GM18867 (cell line): ENCODE data around the gene IL1R1.

ENCODE experiments used
- ATAC-seq: cut with Tn5 transposase; IDR thresholded peaks from one replicate; pipeline ENCODE4 v1.9.1; 2021; ENCODE audit warnings: mild to moderate bottlenecking, moderate library complexity; ENCODE audit not compliant: unreplicated experiment

The IL1R1 gene

DNA sequence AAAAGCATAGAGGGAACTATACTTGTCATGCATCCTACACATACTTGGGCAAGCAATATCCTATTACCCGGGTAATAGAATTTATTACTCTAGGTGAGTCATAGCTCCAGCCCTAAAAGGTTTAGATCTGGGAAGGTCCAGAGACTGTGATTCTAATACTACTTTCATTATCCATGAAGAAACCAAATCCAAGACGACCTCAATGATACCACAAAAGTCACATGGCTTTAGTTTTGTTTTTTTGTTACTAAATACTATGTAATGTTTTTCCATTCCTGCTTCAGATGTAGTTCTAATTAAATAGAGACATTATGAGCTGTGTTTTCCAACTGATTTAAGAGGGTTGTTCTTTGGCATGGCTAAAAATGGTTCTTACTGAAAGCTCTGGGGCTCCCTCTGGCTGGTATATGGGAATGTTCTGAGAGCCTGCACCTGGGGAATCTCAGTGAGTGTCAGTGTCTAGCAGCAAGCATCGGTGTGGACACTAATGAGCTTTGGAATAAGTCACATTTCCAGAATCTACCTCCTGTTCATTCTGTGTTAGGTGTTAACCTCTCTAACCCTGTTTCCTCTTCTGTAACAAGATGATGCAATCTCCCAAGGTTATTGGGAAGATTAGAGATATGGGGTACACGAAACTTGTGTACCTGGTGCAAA, 23.8 kb downstream of the IL1R1 start:
- no peak for ATAC-seq

DNA sequence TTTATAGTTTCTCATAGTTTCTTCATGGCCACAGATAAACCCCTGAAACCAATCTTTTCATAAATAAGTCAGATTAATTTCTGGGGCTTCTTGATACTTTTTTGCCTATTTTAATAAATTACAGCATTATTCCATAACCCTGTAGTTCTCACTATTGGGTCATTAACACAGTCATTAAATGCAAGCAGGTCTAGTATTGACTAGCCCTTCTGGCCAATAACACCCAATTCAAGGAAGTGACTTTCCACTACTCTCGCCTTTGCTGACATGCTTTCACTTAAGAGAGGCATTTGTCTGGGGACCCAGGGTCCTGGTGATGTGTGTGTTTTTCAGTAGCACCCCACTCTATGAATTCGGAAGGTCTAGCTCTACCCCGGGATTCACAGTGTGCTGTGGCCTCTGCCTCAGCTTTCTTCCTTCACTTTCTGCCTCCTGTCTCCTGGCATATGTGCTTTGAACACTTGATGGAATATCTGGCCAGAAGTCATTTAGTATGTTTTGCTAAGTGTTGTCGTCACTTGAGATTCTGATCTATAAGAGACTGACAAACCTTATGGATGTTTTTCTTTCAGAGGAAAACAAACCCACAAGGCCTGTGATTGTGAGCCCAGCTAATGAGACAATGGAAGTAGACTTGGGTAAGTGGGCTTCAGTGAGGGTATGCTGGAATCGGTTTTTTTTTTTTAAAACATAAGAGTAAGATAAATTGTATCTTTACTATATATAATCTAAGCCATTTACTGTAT, 25.7 kb downstream of the IL1R1 start:
- no peak for ATAC-seq

DNA sequence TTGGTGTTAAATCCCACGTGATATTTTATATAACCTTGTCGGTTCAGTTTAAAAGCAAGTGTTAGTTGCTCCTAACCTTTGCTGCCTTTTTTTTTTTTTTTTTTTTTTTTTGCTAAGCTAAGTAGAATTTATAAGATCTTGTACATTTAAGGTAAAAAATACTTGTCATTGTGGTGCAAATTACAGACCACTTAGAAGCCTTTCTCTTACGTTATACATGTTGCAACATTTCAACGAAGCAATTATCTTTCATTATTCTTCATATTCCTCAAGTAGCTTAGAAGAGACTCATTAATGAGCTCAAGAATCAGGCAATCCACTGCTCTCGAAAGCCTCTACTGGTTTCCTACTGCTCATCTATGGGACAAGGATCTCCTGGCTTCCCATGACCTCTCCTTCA, 29.4 kb downstream of the IL1R1 start:
- ATAC-seq = no peak

DNA sequence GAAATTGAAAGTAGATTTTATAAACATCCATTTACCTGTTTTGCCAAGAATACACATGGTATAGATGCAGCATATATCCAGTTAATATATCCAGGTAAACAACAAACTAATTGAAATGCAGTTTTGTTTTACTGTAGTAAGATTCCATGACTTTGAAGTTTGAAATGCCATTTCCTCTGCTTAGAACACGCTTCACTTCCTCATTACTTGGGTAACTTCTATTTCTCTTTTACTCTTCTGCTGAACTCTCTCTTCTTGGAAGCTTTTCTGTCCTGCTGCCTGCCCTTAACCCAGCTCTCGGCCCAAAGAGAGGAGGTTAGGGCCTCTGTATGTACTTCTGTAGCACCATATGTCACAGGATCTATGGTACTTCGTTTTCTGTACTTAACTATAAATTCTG, 30.2 kb downstream of the IL1R1 start:
- no peak for ATAC-seq

DNA sequence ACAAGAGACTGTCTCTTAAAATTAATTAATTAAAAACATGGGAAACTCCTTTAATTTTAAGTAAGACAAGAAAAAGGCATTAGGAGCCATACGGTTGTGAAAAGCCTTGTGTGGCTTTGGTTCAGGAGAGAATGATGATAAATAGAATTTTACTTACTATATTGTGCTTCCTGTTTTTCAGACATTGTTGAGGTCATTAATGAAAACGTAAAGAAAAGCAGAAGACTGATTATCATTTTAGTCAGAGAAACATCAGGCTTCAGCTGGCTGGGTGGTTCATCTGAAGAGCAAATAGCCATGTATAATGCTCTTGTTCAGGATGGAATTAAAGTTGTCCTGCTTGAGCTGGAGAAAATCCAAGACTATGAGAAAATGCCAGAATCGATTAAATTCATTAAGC, 33.6 kb downstream of the IL1R1 start:
- no peak for ATAC-seq

DNA sequence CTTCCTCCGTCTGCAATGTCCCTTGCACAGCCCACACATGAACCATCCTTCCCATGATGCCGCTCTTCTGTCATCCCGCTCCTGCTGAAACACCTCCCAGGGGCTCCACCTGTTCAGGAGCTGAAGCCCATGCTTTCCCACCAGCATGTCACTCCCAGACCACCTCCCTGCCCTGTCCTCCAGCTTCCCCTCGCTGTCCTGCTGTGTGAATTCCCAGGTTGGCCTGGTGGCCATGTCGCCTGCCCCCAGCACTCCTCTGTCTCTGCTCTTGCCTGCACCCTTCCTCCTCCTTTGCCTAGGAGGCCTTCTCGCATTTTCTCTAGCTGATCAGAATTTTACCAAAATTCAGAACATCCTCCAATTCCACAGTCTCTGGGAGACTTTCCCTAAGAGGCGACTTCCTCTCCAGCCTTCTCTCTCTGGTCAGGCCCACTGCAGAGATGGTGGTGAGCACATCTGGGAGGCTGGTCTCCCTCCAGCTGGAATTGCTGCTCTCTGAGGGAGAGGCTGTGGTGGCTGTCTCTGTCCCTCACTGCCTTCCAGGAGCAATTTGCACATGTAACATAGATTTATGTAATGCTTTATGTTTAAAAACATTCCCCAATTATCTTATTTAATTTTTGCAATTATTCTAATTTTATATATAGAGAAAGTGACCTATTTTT, 35.4 kb downstream of the IL1R1 start:
- ATAC-seq = no peak

DNA sequence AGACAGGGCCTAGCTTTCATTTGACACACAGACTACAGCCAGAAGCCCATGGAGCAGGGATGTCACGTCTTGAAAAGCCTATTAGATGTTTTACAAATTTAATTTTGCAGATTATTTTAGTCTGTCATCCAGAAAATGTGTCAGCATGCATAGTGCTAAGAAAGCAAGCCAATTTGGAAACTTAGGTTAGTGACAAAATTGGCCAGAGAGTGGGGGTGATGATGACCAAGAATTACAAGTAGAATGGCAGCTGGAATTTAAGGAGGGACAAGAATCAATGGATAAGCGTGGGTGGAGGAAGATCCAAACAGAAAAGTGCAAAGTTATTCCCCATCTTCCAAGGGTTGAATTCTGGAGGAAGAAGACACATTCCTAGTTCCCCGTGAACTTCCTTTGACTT, 36.5 kb downstream of the IL1R1 start:
- no peak for ATAC-seq

DNA sequence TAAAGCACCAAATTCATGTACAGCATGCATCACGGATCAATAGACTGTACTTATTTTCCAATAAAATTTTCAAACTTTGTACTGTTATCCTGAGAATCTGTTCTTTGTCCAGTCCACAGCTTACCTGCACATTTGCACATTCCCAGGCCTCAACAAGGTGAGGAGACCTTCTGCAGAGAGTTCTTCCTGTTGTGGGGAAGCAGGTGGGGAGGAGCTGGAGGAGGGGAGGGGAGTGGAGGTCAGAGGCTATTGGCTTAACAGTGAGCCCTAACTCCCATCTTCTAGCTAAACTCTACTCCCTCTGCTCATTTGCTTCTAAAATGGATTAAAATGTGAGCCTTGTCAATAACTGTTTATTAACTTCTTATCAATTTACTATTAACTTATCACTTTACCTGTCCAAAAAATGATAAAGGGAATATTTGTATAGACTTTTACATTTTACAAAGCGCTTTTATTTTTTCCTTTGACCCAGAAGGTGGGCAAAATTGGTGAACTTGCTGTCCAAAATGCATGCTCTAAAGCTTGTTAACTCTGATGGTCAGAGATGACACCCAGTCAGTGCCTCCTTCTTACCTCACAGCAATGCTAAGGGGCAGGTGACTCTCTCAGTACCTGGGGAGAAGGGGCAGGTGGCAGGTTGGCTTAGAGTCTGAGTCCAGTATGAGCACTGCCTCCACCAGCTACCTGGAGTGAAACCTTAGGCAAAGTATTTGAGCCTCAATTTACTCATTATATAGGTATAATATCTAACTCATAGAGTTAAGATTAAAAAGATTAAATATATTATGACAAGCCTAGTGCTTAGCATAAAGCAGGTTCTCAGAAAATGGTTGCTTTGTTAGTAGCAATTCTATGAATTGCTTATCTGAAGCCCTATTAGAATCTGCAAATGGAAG, 37.5 kb downstream of the IL1R1 start:
- ATAC-seq = no peak

DNA sequence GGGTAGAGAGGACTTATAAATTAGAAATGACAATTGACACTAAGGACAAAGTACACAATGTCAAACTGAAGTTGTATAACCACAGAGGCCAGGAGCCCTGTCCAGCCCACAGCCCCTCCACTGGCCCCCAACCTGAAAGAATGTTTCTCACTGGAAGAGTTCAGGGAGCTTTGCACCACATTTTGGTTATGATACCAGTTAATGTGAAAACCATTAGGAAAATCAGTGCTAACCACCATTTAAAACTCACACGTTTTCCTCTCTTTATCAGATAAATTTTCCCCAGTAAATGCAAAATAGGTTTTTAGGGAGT, 38.1 kb downstream of the IL1R1 start:
- no peak for ATAC-seq

DNA sequence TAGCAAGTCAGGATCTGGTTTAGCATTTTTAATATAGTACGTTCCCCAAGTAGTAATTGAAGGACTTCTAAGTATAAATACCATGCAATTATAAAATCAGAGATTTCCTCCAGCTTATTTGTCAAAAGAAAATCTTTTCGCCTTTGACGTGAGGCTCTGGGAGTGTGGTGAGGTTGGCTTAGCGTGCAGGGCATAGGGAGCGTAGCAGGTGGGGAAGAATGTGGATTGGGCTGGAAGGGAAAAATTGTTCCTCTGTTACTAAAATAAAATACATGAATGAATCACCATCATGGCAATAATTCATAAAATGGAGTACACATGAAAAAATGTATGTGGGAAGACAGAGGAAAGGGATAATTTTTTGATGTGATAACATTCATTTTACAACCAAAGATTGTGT, 38.8 kb downstream of the IL1R1 start:
- ATAC-seq = no peak

DNA sequence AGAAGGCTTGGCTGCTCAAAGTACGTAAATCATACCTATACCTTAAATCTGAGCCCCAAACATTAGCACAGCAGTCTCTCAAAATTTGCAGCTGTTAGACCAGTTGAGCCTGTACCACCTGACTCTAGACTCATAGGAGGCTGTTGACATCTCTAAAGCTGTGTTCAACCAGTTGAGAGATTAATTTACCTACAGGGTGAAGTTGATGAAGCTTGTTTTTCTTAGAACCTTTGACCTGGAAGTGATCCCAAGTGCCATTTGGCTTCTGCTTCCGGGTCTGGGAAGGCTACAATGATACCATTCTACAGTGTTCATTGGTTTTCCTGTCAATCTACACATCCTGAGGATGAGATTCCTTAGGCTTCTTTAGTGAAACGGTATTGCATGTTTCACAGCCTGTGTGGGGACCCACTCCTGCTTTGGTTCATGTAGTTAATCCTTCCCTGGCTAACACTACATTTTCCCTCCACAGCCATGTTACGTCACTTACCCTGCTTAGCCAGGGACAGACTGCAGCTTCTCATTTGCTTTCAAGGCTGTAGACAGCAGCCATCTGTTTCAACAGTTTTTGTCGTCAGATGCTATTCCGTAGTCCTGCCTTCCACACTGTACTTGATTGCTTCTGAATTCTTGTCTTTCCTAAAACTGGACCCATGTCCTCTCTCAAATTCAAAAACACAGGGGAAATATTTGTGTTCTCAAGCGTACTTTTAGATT, 39.5 kb downstream of the IL1R1 start:
- ATAC-seq = no peak

DNA sequence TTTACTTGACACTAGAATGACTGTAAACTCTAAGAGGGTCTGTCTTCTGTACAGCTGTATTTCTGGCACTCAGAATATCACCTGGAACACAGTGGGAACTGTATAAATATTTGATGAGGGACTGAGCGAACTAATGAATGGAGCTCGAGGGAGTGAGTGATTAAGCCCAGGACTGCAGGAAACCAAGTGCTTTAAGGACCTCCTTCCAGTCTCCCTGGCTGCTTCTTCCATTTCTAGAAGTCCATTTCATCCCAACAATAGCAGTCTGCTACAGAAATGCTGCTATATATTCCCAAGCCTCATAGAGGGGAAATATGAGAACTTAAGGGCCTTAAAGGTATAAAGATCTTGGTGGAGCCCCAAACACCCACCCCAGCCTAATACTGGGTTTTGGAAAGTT, 41.5 kb downstream of the IL1R1 start:
- ATAC-seq = no peak

DNA sequence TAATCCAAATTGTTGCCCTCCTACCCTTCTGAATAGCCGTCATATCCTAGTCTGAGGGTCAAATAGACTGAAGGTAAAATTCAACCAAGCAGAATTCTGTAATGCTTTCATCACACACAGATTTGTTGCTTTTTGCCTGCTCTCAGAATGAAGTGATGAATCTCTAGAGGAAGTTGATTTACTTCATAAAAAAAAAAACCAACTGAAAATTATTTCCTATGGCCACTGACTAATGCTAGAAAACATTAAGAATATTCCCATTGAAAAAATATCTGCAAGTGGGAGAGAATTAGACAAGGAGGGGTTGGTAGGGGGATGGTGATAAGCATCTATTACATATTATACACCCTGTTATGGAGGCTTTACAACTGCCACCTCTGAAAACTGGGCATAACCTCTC, 42.0 kb downstream of the IL1R1 start:
- ATAC-seq = no peak

DNA sequence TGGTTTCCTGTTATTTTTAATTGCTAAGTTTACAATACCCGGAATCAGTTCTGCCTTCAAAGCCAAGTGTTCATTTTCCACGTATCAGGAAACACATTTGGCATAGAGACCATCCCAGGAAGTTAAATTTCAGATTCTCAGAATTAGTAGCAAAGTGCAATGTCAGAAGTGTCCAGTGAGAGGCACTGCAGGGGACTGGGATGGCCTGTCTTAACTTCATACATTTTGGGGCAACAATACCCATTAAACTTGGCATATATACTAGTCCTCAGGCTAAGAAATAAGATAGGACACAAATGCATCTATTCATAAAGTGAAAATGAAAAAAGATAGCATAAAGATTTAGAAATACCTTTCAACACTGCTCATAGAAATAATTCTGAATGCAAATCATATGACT, 42.8 kb downstream of the IL1R1 start:
- no peak for ATAC-seq

DNA sequence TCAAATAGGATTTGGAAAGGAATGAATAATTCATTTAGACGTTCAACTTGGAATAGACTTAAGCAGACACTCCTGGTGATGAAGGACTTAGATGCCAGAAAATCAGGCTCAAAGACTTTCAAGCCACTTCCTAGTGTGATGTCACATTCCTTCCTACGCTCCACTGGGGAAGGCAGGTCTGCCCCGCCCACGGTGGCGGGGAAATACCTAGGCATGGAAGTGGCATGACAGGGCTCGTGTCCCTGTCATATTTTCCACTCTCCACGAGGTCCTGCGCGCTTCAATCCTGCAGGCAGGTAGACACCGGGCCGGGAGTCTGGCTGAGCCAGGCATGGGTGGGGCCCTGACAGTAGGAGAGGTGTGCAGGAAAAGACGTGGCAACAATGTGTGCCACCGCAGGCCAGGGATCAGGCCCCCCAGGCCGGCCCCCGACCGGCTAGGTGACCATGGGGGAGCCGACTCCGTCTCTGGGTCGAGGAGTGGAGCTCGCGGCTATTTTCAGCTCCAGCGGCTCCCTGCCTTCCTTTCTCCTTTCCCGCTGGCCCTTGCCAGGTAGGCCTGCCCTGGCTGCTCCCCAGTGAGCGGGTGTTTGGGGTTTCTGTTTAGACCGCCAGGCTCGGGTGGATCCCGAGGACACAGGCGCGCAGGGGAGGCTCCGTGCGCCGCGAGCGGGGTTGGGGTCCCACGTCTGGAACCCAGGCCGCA, 44.4 kb downstream of the IL1R1 start, which contains the start of gene IL1RL2:
Gene IL1RL2 (plus strand): TSS at position 233 of the 705 bp plus-strand sequence. CDS start 845 bp downstream, outside the sequence.
- ATAC-seq = no peak

DNA sequence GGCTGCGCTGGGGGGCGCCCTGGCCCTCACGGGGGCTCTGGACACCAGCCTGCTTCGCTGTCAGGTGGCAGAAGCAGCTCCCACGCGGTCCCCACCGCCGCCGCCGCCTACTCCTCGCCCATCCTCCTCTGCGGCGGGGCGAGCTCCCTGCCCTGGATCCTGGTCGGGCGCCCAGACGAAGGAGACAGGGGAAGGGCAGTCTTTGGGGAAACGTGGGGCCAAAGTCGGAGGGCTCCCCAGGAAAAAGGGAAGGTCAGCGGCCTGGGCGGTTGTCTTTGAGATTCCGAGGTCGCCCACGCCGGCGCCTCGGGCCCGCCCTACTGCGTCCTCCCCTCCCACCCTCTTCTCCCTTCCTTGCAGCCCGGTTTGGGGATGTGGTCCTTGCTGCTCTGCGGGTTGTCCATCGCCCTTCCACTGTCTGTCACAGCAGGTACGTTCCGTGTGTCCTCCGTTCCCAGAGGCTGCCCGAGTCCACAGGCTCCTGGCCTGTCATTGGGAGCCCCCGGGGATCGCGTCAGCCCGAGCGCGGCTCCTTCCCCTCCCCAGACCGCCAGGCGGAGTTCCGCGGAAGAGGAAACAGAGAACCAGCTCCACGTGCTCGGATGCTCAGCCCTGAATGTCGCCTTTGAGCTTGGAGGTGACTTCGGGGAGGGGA, 45.1 kb downstream of the IL1R1 start:
- no peak for ATAC-seq

DNA sequence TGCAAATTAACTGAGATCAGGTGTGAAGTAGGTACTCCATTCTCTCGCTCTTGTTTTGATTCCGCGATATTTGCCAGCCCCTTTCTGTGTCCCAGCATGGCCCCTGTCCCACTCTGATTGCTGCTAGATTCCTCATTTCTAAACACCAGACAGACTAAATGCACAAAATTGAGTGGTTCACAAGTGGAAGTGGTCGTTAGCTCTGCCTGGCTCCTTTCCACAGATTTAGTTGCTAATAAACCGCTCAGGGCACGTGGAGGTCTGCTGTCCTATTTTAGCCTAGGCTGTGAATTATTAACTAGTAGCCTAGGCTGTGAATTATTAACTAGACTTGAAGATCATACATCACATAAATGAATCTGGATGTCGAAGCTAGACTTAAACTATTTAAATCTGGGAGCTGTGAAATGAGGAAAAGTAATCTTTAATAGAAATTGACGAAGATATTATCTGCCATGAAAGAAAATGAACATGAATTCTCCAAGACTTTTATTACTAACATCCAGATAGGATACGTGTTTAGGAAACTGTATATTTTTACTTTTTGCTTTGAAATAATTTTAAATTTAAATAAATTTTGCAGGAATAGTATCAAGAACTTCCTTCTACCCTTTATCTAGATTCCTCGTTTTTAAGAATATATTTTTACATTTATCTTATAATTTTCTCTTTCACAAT, 48.0 kb downstream of the IL1R1 start:
- no peak for ATAC-seq

DNA sequence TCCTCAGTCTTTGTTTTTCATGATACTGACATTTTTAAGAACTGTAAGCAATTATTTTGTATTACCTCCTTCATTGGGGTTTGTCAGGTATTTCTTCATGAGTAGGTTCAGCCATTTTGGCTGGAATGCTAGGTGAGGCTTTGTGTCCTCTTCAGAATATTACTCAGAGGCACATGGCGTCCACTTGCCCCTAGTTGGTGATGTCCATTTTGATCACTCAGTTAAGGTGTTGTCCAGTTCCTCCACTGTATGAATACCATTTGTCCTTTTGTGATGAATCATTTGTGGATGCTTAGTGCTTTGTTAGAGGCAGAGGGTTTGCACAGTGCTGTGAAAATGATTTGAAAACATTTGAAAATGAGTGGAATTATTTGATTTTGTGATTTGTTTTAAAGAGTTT, 49.0 kb downstream of the IL1R1 start:
- no peak for ATAC-seq

DNA sequence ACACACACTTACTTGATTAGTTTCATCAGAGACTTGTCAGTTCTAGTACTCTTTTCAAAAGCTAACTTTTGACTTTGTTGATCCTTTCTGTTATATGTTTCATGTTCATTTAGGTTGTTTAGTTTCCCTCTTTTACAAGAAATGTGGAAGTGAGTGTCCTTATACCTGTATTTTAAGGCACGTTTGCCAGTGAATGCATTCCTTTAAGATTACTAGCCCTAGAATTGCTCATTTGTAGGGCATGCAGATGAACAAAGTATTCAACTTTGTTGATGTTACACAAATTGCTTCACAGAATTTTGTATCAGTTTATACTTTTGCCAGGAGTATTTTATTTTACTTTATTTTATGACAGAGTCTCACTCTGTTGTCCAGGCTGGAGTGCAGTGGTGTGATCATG, 50.5 kb downstream of the IL1R1 start:
- no peak for ATAC-seq
